Neuronal stem cell (in vitro differentiated cells): Measurements from ENCODE around the gene RBM42.
"Not testable (repeated sequence)": the region's sequence is repeated elsewhere in the genome, so short reads cannot be mapped to it uniquely, and the experiment has no call there.

Experiments used
- DNase-seq: peaks from one replicate; pipeline ENCODE4 v3.0.0-alpha.2; 2013; ENCODE audit warnings: low spot score
- H2AFZ ChIP-seq: one replicate; pipeline ENCODE4 v1.6.1; 2013; ENCODE audit warnings: mild to moderate bottlenecking, low read length, inconsistent platforms
- H2AK5ac ChIP-seq: 2 replicates; pipeline ENCODE4 v1.6.1; 2013; ENCODE audit warnings: low read depth, mild to moderate bottlenecking, inconsistent platforms, low read length, moderate library complexity, mixed read lengths
- H2BK120ac ChIP-seq: 2 replicates; pipeline ENCODE4 v1.6.1; 2013; ENCODE audit warnings: low read depth, mild to moderate bottlenecking, inconsistent platforms, low read length, moderate library complexity, mixed read lengths
- H2BK12ac ChIP-seq: one replicate; pipeline ENCODE4 v1.6.1; 2013; ENCODE audit warnings: low read length, inconsistent platforms
- H2BK15ac ChIP-seq: 2 replicates; pipeline ENCODE4 v1.6.1; 2013; ENCODE audit warnings: mild to moderate bottlenecking, low read length, inconsistent platforms, mixed read lengths
- H2BK5ac ChIP-seq: one replicate; pipeline ENCODE4 v1.6.1; 2013; ENCODE audit warnings: inconsistent platforms, mild to moderate bottlenecking, low read length, moderate library complexity
- H3K14ac ChIP-seq: one replicate; pipeline ENCODE4 v1.6.1; 2013; ENCODE audit warnings: low read length, inconsistent platforms
- H3K18ac ChIP-seq: 2 replicates; pipeline ENCODE4 v1.6.1; 2013; ENCODE audit warnings: low read length, inconsistent platforms
- H3K23ac ChIP-seq: 2 replicates; pipeline ENCODE4 v1.6.1; 2013; ENCODE audit warnings: low read depth, mild to moderate bottlenecking, mixed read lengths, low read length, inconsistent platforms; ENCODE audit not compliant: poor library complexity
- H3K27ac ChIP-seq: replicated peaks from 3 replicates; pipeline ENCODE4 v1.5.1; 2013; ENCODE audit warnings: low read length, inconsistent platforms
- H3K27me3 ChIP-seq, 3 experiments: 2 replicates each; pipeline ENCODE4 v1.6.1; 2013; ENCODE audit warnings: low read length in 3 of 3, mild to moderate bottlenecking in 2 of 3, inconsistent platforms in 1 of 3, low read depth in 1 of 3, mixed read lengths in 1 of 3, moderate library complexity in 1 of 3; ENCODE audit not compliant: control insufficient read depth in 3 of 3, insufficient read depth in 3 of 3
- H3K36me3 ChIP-seq, 2 donors: replicated peaks in 1 of 2; 2 replicates each; pipeline ENCODE4 v1.6.1; 2013; ENCODE audit warnings: low read length in 2 of 2; ENCODE audit not compliant: control insufficient read depth in 2 of 2, insufficient read depth in 2 of 2
- H3K4ac ChIP-seq: 2 replicates; pipeline ENCODE4 v1.6.1; 2013; ENCODE audit warnings: inconsistent platforms, mild to moderate bottlenecking, low read length, moderate library complexity
- H3K4me1 ChIP-seq, 2 donors: 1 replicate in 1 of 2; 2 replicates in 1 of 2; pipeline ENCODE4 v1.6.1; 2013; ENCODE audit warnings: low read length in 2 of 2, low read depth in 1 of 2; ENCODE audit not compliant: control insufficient read depth in 2 of 2, insufficient read depth in 1 of 2
- H3K4me2 ChIP-seq: one replicate; pipeline ENCODE4 v1.6.1; 2013; ENCODE audit warnings: mild to moderate bottlenecking, low read length, inconsistent platforms; ENCODE audit not compliant: insufficient read depth, poor library complexity, severe bottlenecking
- H3K4me3 ChIP-seq, 2 donors: 2 replicates each; pipeline ENCODE4 v1.5.1; 2013; ENCODE audit warnings: low read length in 2 of 2, mild to moderate bottlenecking in 2 of 2, inconsistent platforms in 1 of 2, moderate library complexity in 1 of 2
- H3K79me1 ChIP-seq: one replicate; pipeline ENCODE4 v1.6.1; 2013; ENCODE audit warnings: low read depth, mild to moderate bottlenecking, inconsistent platforms, low read length, moderate library complexity
- H3K9ac ChIP-seq: one replicate; pipeline ENCODE4 v1.6.1; 2013; ENCODE audit warnings: mild to moderate bottlenecking, low read depth, low read length, inconsistent platforms; ENCODE audit not compliant: poor library complexity
- H3K9me3 ChIP-seq, 2 donors: replicated peaks in 1 of 2; 2 replicates each; pipeline versions ENCODE3 to v1.6.1; 2013; ENCODE audit warnings: low read length in 2 of 2, mild to moderate bottlenecking in 2 of 2, inconsistent platforms in 1 of 2, low read depth in 1 of 2, mixed read lengths in 1 of 2, moderate library complexity in 1 of 2; ENCODE audit not compliant: control insufficient read depth in 2 of 2, insufficient read depth in 1 of 2
- H4K8ac ChIP-seq: one replicate; pipeline ENCODE4 v1.6.1; 2013; ENCODE audit warnings: low read depth, mild to moderate bottlenecking, inconsistent platforms, low read length, moderate library complexity
- H4K91ac ChIP-seq: one replicate; pipeline ENCODE4 v1.6.1; 2013; ENCODE audit warnings: low read length, low read depth, mild to moderate bottlenecking, inconsistent platforms; ENCODE audit not compliant: poor library complexity
- WGBS, 2 donors: extraction: QIAGEN DNeasy Blood & Tissue Kit; methylation state at CpG; one replicate each; pipeline ENCODE4 v1.1.7; 2013; ENCODE audit warnings: missing lambda C conversion rate in 2 of 2, mixed read lengths in 1 of 2; ENCODE audit not compliant: insufficient read length in 2 of 2, insufficient replicate concordance in 1 of 2; ENCODE audit errors: extremely low coverage in 2 of 2; 5-methylcytosine and 5-hydroxymethylcytosine counted together

The RBM42 gene

DNA sequence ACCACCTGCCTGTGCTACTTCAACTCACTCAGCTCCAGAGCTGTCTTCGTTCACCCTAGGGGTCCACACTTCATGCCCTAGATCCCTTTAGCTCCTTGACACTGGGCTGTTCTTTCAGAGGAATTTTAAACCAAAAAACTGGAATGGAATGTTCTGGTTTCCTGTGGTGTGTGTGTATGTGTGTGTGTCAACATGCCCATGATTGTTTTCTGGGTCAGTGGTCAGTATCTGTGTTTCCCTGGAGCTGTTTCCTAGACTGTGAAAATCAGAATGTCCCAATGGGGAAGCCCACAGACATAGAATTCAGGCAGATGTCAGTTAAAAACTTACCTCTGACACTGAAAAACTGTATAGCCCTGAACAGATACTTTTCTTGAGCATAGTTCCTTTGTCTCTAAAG is 41.5 kb upstream of the RBM42 start:
- H3K14ac ChIP-seq = no peak overlapping the region
- no peak overlapping the region for H3K4ac ChIP-seq
- no CpG with 5 or more reads among the region's 1 CpG for WGBS, 2 donors
- peaks cover 1% of the 10 kb centered on the region for H3K79me1 ChIP-seq
- no peak overlapping the region for H3K4me3 ChIP-seq
- no peak overlapping the region for H2BK12ac ChIP-seq
- no peaks in the 10 kb centered on the region for H3K36me3 ChIP-seq
- no peak overlapping the region for H2BK5ac ChIP-seq
- no peak overlapping the region for H3K4me2 ChIP-seq
- no peak overlapping the region for H2BK15ac ChIP-seq
- peaks cover 0 to 3% of the 10 kb centered on the region in 2 donors for H3K9me3 ChIP-seq
- no peak overlapping the region for H2AK5ac ChIP-seq
- DNase-seq = no peak
- no peak overlapping the region for H3K9ac ChIP-seq
- peaks cover 0 to 2% of the 10 kb centered on the region in 2 donors for H3K4me1 ChIP-seq
- no peak overlapping the region for H2AFZ ChIP-seq
- H4K91ac ChIP-seq = no peak overlapping the region
- H3K18ac ChIP-seq = no peak overlapping the region
- no peak overlapping the region for H3K27ac ChIP-seq
- no peak overlapping the region for H3K23ac ChIP-seq
- no peak overlapping the region for H4K8ac ChIP-seq
- peaks cover 0 to 3% (median 0%) of the 10 kb centered on the region in 3 experiments for H3K27me3 ChIP-seq
- H2BK120ac ChIP-seq = no peak overlapping the region

DNA sequence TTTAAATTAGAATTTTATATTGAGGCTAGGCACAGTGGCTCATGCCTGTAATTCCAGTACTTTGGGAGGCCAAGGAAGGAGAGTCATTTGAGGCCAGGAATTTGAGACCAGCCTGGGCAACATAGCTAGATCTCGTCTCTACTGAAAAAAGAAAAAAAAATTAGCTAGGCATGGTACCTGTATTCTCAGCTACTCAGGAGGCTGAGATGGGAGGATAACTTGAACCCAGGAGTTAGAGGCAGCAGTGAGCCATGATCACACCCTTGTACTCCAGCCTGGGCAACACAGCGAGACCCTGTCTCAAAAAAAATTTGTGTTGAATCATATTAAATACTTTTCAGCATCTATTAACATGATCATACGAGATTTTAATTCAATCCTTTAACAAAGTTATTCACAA is 38.0 kb upstream of the RBM42 start:
- no peak overlapping the region for H3K14ac ChIP-seq
- no peak overlapping the region for H3K23ac ChIP-seq
- no peak overlapping the region for H4K8ac ChIP-seq
- no peak overlapping the region for H4K91ac ChIP-seq
- no peak overlapping the region for H3K4me3 ChIP-seq
- H2AK5ac ChIP-seq = no peak overlapping the region
- no peaks in the 10 kb centered on the region for H3K79me1 ChIP-seq
- no peaks in the 10 kb centered on the region for H3K9me3 ChIP-seq
- H2BK120ac ChIP-seq = no peak overlapping the region
- H3K18ac ChIP-seq = no peak overlapping the region
- peaks cover 0 to 3% (median 0%) of the 10 kb centered on the region in 3 experiments for H3K27me3 ChIP-seq
- H2BK12ac ChIP-seq = no peak overlapping the region
- WGBS, 2 donors = no CpG with 5 or more reads among the region's 3 CpGs
- no peak for DNase-seq
- no peak overlapping the region for H2BK5ac ChIP-seq
- no peak overlapping the region for H3K9ac ChIP-seq
- H3K4ac ChIP-seq = no peak overlapping the region
- H3K36me3 ChIP-seq = no peaks in the 10 kb centered on the region
- H3K27ac ChIP-seq = no peak overlapping the region
- peaks cover 0 to 2% of the 10 kb centered on the region in 2 donors for H3K4me1 ChIP-seq
- H2BK15ac ChIP-seq = no peak overlapping the region
- no peak overlapping the region for H2AFZ ChIP-seq
- no peak overlapping the region for H3K4me2 ChIP-seq

DNA sequence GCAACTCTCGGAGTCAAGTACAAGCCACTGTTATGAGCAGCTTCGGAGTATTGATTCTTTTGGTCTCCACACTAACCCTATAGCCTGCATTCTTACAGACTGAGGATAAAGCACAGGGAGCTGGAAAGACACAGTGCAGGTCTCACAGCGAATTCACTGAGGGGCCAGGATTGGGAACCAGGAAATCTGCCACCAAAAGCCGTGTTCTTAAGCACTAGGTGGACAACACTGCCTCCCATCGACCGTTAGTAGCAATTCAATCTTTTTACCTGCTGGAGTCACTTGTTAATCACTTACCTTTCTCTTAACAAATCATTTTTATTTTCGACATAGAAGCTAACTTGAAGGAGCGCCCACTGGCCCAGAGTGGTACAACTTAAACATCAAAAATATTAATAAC is 36.6 kb upstream of the RBM42 start:
- Histone ChIP-seq H3K27me3 (peaks cover 0 to 3% (median 0%) of the 10 kb centered on the region in 3 experiments), H3K9ac (no peak overlapping the region), H4K91ac (no peak overlapping the region), H4K8ac (no peak overlapping the region), H3K4me3 (no peak overlapping the region), H2AFZ (peak overlapping the region; percentile 5), H3K79me1 (no peaks in the 10 kb centered on the region), H2BK120ac (no peak overlapping the region), H2BK15ac (no peak overlapping the region), H3K4me1 (peaks cover 0 to 2% of the 10 kb centered on the region in 2 donors), H2BK5ac (no peak overlapping the region), H3K36me3 (no peaks in the 10 kb centered on the region), H3K9me3 (no peaks in the 10 kb centered on the region), H3K14ac (no peak overlapping the region), H3K27ac (no peak overlapping the region), H3K4ac (peak overlapping the region; percentile 76), H3K18ac (no peak overlapping the region), H3K23ac (no peak overlapping the region), H2BK12ac (no peak overlapping the region), H2AK5ac (no peak overlapping the region), H3K4me2 (no peak overlapping the region)
- peak; percentile 17 for DNase-seq
- no CpG with 5 or more reads among the region's 8 CpGs for WGBS, 2 donors

DNA sequence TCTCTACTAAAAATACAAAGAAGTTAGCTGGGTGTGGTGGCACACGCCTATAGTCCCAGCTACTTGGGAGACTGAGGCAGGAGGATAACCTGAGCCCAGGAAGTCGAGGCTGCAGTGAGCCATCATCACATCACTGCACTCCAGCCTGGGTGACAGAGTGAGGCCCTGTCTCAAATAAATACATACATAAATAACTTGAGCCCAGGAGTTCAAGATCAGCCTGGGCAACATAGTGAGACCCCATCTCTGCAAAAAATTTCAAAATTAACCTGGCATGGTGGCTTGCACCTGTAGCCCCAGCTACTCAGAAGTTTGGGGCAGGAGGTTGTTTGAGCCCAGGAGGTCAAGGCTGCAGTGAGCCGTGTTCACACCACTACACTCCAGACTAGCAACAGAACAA is 33.8 kb upstream of the RBM42 start:
- H3K23ac ChIP-seq, H3K36me3 ChIP-seq, H3K14ac ChIP-seq, H2AFZ ChIP-seq, H4K91ac ChIP-seq, H2BK5ac ChIP-seq, H3K4me1 ChIP-seq, H2AK5ac ChIP-seq, H3K4me3 ChIP-seq, H3K18ac ChIP-seq, H3K27me3 ChIP-seq, H2BK12ac ChIP-seq, H3K9ac ChIP-seq, DNase-seq, H3K79me1 ChIP-seq, H3K4ac ChIP-seq, H3K9me3 ChIP-seq, H4K8ac ChIP-seq, H2BK15ac ChIP-seq, H2BK120ac ChIP-seq, H3K27ac ChIP-seq, H3K4me2 ChIP-seq: not testable (repeated sequence)
- no CpG with 5 or more reads among the region's 3 CpGs for WGBS, 2 donors
